IPS-20b (cell line): Measurements from ENCODE around the gene PRKAB1.
"Not testable (repeated sequence)": the region's sequence is repeated elsewhere in the genome, so short reads cannot be mapped to it uniquely, and the experiment has no call there.

ENCODE experiments used
- H3K27ac ChIP-seq: one replicate; pipeline ENCODE4 v1.5.1; 2013; ENCODE audit warnings: low read length
- H3K27me3 ChIP-seq: 2 replicates; pipeline ENCODE4 v1.6.1; 2013; ENCODE audit warnings: mild to moderate bottlenecking, low read length, inconsistent platforms; ENCODE audit not compliant: insufficient read depth
- H3K36me3 ChIP-seq: 2 replicates; pipeline ENCODE4 v1.6.1; 2013; ENCODE audit warnings: low read depth, mild to moderate bottlenecking, inconsistent platforms, low read length, moderate library complexity; ENCODE audit not compliant: insufficient read depth
- H3K4me1 ChIP-seq: 2 replicates; pipeline ENCODE4 v1.6.1; 2013; ENCODE audit warnings: mild to moderate bottlenecking, control low read depth, inconsistent platforms, low read length, moderate library complexity; ENCODE audit not compliant: insufficient read depth
- H3K4me3 ChIP-seq: 2 replicates; pipeline ENCODE4 v1.5.1; 2013; ENCODE audit warnings: mild to moderate bottlenecking, low read length, inconsistent platforms
- H3K9ac ChIP-seq: 2 replicates; pipeline ENCODE4 v1.6.1; 2013; ENCODE audit warnings: low read depth, mild to moderate bottlenecking, inconsistent platforms, low read length, moderate library complexity
- H3K9me3 ChIP-seq: 2 replicates; pipeline ENCODE4 v1.6.1; 2013; ENCODE audit warnings: mild to moderate bottlenecking, low read depth, low read length, inconsistent platforms; ENCODE audit not compliant: insufficient read depth

The PRKAB1 gene

GRCh38 chr12:119667577-119668323, at the start of gene PRKAB1:
Gene PRKAB1 (plus strand): TSS chr12:119668133. CDS start chr12:119668245, 112 bp downstream.
- peaks cover 30% of the 10 kb centered on the region for H3K36me3 ChIP-seq
- peak within 1 kb of the TSS; percentile 94 for H3K4me3 ChIP-seq
- H3K9me3 ChIP-seq: no peaks in the 10 kb centered on the region
- H3K4me1 ChIP-seq: no peaks in the 10 kb centered on the region; the same call in 1 of the 2 replicates
- H3K9ac ChIP-seq: peak within 1 kb of the TSS; percentile 96
- H3K27me3 ChIP-seq: no peaks in the 10 kb centered on the region
- H3K27ac ChIP-seq: no peak within 1 kb of the TSS

- not testable (repeated sequence) for H3K27me3 ChIP-seq, H3K9me3 ChIP-seq, H3K9ac ChIP-seq, H3K4me3 ChIP-seq, H3K27ac ChIP-seq, H3K4me1 ChIP-seq, H3K36me3 ChIP-seq
These were observed 49.5 kb upstream of the PRKAB1 start for GRCh38 chr12:119618328-119618896.

GRCh38 chr12:119620490-119620889, 47.4 kb upstream of the PRKAB1 start:
- no peaks in the 10 kb centered on the region; the same call in 1 of the 2 replicates for H3K9me3 ChIP-seq
- H3K27me3 ChIP-seq: peaks cover 9% of the 10 kb centered on the region
- no peaks in the 10 kb centered on the region for H3K36me3 ChIP-seq
- H3K9ac ChIP-seq: no peak overlapping the region
- H3K4me1 ChIP-seq: no peaks in the 10 kb centered on the region
- H3K4me3 ChIP-seq: no peak overlapping the region
- no peak overlapping the region for H3K27ac ChIP-seq

- Histone ChIP-seq H3K27ac (no peak overlapping the region), H3K4me1 (no peaks in the 10 kb centered on the region), H3K4me3 (no peak overlapping the region)
These were observed 46.1 kb upstream of the PRKAB1 start for GRCh38 chr12:119621878-119622277.

GRCh38 chr12:119624966-119625365, 43.0 kb upstream of the PRKAB1 start:
- no peaks in the 10 kb centered on the region for H3K9me3 ChIP-seq
- peaks cover 9% of the 10 kb centered on the region for H3K27me3 ChIP-seq
- H3K36me3 ChIP-seq: no peaks in the 10 kb centered on the region
- H3K4me1 ChIP-seq: no peaks in the 10 kb centered on the region
- no peak overlapping the region for H3K4me3 ChIP-seq
- H3K9ac ChIP-seq: no peak overlapping the region
- no peak overlapping the region for H3K27ac ChIP-seq

More at GRCh38 chr12:119621878-119622277, 46.1 kb upstream of the PRKAB1 start:
- H3K9ac ChIP-seq: no peak overlapping the region
- no peaks in the 10 kb centered on the region for H3K36me3 ChIP-seq
- H3K27me3 ChIP-seq: peaks cover 9% of the 10 kb centered on the region
- H3K9me3 ChIP-seq: no peaks in the 10 kb centered on the region; the same call in 1 of the 2 replicates

- Histone ChIP-seq H3K36me3 (no peaks in the 10 kb centered on the region), H3K4me1 (no peaks in the 10 kb centered on the region), H3K9me3 (no peaks in the 10 kb centered on the region), H3K9ac (no peak overlapping the region), H3K4me3 (no peak overlapping the region), H3K27ac (no peak overlapping the region), H3K27me3 (peaks cover 9% of the 10 kb centered on the region)
These were observed 40.8 kb upstream of the PRKAB1 start for GRCh38 chr12:119627019-119627643.

- H3K27me3 ChIP-seq: peaks cover 4% of the 10 kb centered on the region
- no peaks in the 10 kb centered on the region for H3K4me1 ChIP-seq
- H3K9me3 ChIP-seq: no peaks in the 10 kb centered on the region
- no peak overlapping the region for H3K27ac ChIP-seq
- H3K4me3 ChIP-seq: no peak overlapping the region
- no peaks in the 10 kb centered on the region for H3K36me3 ChIP-seq
- no peak overlapping the region for H3K9ac ChIP-seq
These were observed 40.2 kb upstream of the PRKAB1 start for GRCh38 chr12:119627686-119628085.

GRCh38 chr12:119630223-119630780, 37.6 kb upstream of the PRKAB1 start:
- no peak overlapping the region for H3K27ac ChIP-seq
- no peaks in the 10 kb centered on the region for H3K9me3 ChIP-seq
- H3K4me1 ChIP-seq: no peaks in the 10 kb centered on the region
- no peaks in the 10 kb centered on the region; the same call in 1 of the 2 replicates for H3K27me3 ChIP-seq
- no peaks in the 10 kb centered on the region for H3K36me3 ChIP-seq
- H3K9ac ChIP-seq: no peak overlapping the region
- no peak overlapping the region for H3K4me3 ChIP-seq

- Histone ChIP-seq H3K4me3 (no peak overlapping the region), H3K9me3 (no peaks in the 10 kb centered on the region), H3K27ac (no peak overlapping the region), H3K27me3 (no peaks in the 10 kb centered on the region; the same call in 1 of the 2 replicates), H3K36me3 (no peaks in the 10 kb centered on the region), H3K4me1 (0 out of 2 replicates have a peak, but pooled peaks cover 3% of the 10 kb centered on the region), H3K9ac (no peak overlapping the region)
These were observed 36.9 kb upstream of the PRKAB1 start for GRCh38 chr12:119630962-119631550.

GRCh38 chr12:119631930-119632678, 35.8 kb upstream of the PRKAB1 start:
- Histone ChIP-seq H3K9me3 (no peaks in the 10 kb centered on the region), H3K4me3 (no peak overlapping the region), H3K9ac (no peak overlapping the region), H3K36me3 (no peaks in the 10 kb centered on the region), H3K27me3 (no peaks in the 10 kb centered on the region; the same call in 1 of the 2 replicates), H3K27ac (no peak overlapping the region), H3K4me1 (0 out of 2 replicates have a peak, but pooled peaks cover 3% of the 10 kb centered on the region)

- Histone ChIP-seq H3K9ac (no peak overlapping the region), H3K27me3 (no peaks in the 10 kb centered on the region; the same call in 1 of the 2 replicates)
These were observed 33.2 kb upstream of the PRKAB1 start for GRCh38 chr12:119634743-119635142.

More at GRCh38 chr12:119634743-119635142, 33.2 kb upstream of the PRKAB1 start:
- 0 out of 2 replicates have a peak, but pooled peaks cover 3% of the 10 kb centered on the region for H3K4me1 ChIP-seq
- H3K36me3 ChIP-seq: no peaks in the 10 kb centered on the region
- no peak overlapping the region for H3K27ac ChIP-seq
- H3K4me3 ChIP-seq: no peak overlapping the region
- H3K9me3 ChIP-seq: no peaks in the 10 kb centered on the region
